WTC11 (cell line): Measurements from ENCODE around the gene GPNMB. TPM values are rescaled to one million over a fixed set of nuclear protein-coding genes. Genes with fewer than 3 reads are reported as not detected.
A peak's percentile ranks its signal among the peaks of the same experiment; 100 is the strongest.

Experiments used
- ATAC-seq: fragments of 200-7000 bp; cut with Tn5 transposase; 2 replicates; pipeline ENCODE4 v1.10.0; 2021; ENCODE audit warnings: mild to moderate bottlenecking, moderate library complexity
- CTCF ChIA-PET: fragments of 300-600 bp; sonication (Branson Sonifier 250); formaldehyde crosslinking; loops from one replicate; lab custom pipeline; 2021; ENCODE audit warnings: antibody characterized with exemption; lab: Charles Lee
- POLR2A ChIA-PET: fragments of 350-600 bp; sonication (Branson Sonifier 250); formaldehyde crosslinking; loops from one replicate; lab custom pipeline; 2021; ENCODE audit warnings: antibody characterized with exemption; lab: Charles Lee
- DNase-seq: peaks from one replicate; pipeline ENCODE4 v3.0.0; 2021; ENCODE audit warnings: low spot score
- H3K27ac Mint-ChIP-seq: 2 replicates; pipeline ENCODE4 v1.8.0; 2021; ENCODE audit warnings: mixed read lengths
- H3K27me3 Mint-ChIP-seq: 2 replicates; pipeline ENCODE4 v1.8.0; 2021; ENCODE audit warnings: low read depth, mild to moderate bottlenecking, moderate library complexity, mixed read lengths
- H3K36me3 Mint-ChIP-seq: 2 replicates; pipeline ENCODE4 v1.8.0; 2021; ENCODE audit warnings: mixed read lengths
- H3K4me1 Mint-ChIP-seq: 2 replicates; pipeline ENCODE4 v1.8.0; 2022; ENCODE audit warnings: mixed read lengths
- H3K4me3 Mint-ChIP-seq: 2 replicates; pipeline ENCODE4 v1.8.0; 2021; ENCODE audit warnings: mild to moderate bottlenecking, moderate library complexity, mixed read lengths
- H3K9me3 Mint-ChIP-seq: 2 replicates; pipeline ENCODE4 v1.8.0; 2021; ENCODE audit warnings: mixed read lengths
- E2F4 ChIP-seq: sonication (generic); formaldehyde crosslinking; IDR thresholded peaks from 2 replicates; pipeline ENCODE4 v1.8.1; 2022; ENCODE audit warnings: low read depth, mild to moderate bottlenecking, moderate library complexity, missing genetic modification reagents, borderline replicate concordance
- ELF4 ChIP-seq: sonication (generic); formaldehyde crosslinking; IDR thresholded peaks from 2 replicates; pipeline ENCODE4 v1.8.1; 2022; ENCODE audit warnings: low read depth, mild to moderate bottlenecking, moderate library complexity, missing genetic modification reagents
- EMX1 ChIP-seq: fragments of 250-450 bp; sonication (Bioruptor Pico); IDR thresholded peaks from 2 replicates; pipeline ENCODE4 v1.8.0; 2021; ENCODE audit warnings: mild to moderate bottlenecking
- ESRRA ChIP-seq: sonication (generic); formaldehyde crosslinking; IDR thresholded peaks from 2 replicates; pipeline ENCODE4 v1.8.1; 2022; ENCODE audit warnings: mild to moderate bottlenecking, missing genetic modification reagents, borderline replicate concordance
- FOXK1 ChIP-seq: sonication (generic); formaldehyde crosslinking; IDR thresholded peaks from 2 replicates; pipeline ENCODE4 v1.8.0; 2022; ENCODE audit warnings: mild to moderate bottlenecking, moderate library complexity, missing genetic modification reagents
- IRF1 ChIP-seq: sonication (generic); formaldehyde crosslinking; IDR thresholded peaks from 2 replicates; pipeline ENCODE4 v1.8.0; 2023; ENCODE audit warnings: missing genetic modification reagents
- MLX ChIP-seq: sonication (generic); formaldehyde crosslinking; IDR thresholded peaks from 2 replicates; pipeline ENCODE4 v1.8.1; 2023; ENCODE audit warnings: mild to moderate bottlenecking, missing genetic modification reagents, moderate library complexity
- MXD4 ChIP-seq: fragments of 250-450 bp; sonication (Bioruptor Pico); IDR thresholded peaks from 2 replicates; pipeline ENCODE4 v1.8.0; 2021; ENCODE audit warnings: mild to moderate bottlenecking, moderate library complexity, borderline replicate concordance
- NFATC4 ChIP-seq: fragments of 250-450 bp; sonication (Bioruptor Pico); IDR thresholded peaks from 2 replicates; pipeline ENCODE4 v1.9.0; 2021; ENCODE audit warnings: mild to moderate bottlenecking
- NR1H2 ChIP-seq: sonication (generic); formaldehyde crosslinking; IDR thresholded peaks from 2 replicates; pipeline ENCODE4 v1.9.0; 2021; ENCODE audit warnings: mild to moderate bottlenecking, moderate library complexity, missing genetic modification reagents
- NR2C2 ChIP-seq: sonication (generic); formaldehyde crosslinking; IDR thresholded peaks from 2 replicates; pipeline ENCODE4 v1.8.0; 2022; ENCODE audit warnings: mild to moderate bottlenecking, missing genetic modification reagents
- NR3C1 ChIP-seq: sonication (generic); formaldehyde crosslinking; conservative IDR thresholded peaks from 2 replicates; pipeline ENCODE4 v1.8.1; 2023; ENCODE audit warnings: low read depth, mild to moderate bottlenecking, missing genetic modification reagents
- PRRX2 ChIP-seq: fragments of 250-450 bp; sonication (Bioruptor Pico); IDR thresholded peaks from 2 replicates; pipeline ENCODE4 v1.8.0; 2021; ENCODE audit warnings: mild to moderate bottlenecking
- RELA ChIP-seq: sonication (generic); formaldehyde crosslinking; IDR thresholded peaks from 2 replicates; pipeline ENCODE4 v1.8.1; 2022; ENCODE audit warnings: missing genetic modification reagents, mild to moderate bottlenecking, borderline replicate concordance
- RORB ChIP-seq: fragments of 250-450 bp; sonication (Bioruptor Pico); IDR thresholded peaks from 2 replicates; pipeline ENCODE4 v1.9.0; 2021; ENCODE audit warnings: mild to moderate bottlenecking
- SMAD4 ChIP-seq: sonication (generic); formaldehyde crosslinking; IDR thresholded peaks from 2 replicates; pipeline ENCODE4 v1.8.0; 2022; ENCODE audit warnings: mild to moderate bottlenecking, missing genetic modification reagents
- SOX15 ChIP-seq: fragments of 250-450 bp; sonication (Bioruptor Pico); IDR thresholded peaks from 2 replicates; pipeline ENCODE4 v1.9.0; 2021; ENCODE audit warnings: mild to moderate bottlenecking
- SP1 ChIP-seq: sonication (generic); formaldehyde crosslinking; conservative IDR thresholded peaks from 2 replicates; pipeline ENCODE4 v1.8.1; 2022; ENCODE audit warnings: missing genetic modification reagents
- TP53 ChIP-seq: sonication (generic); formaldehyde crosslinking; IDR thresholded peaks from 2 replicates; pipeline ENCODE4 v1.8.1; 2023; ENCODE audit warnings: mild to moderate bottlenecking, missing genetic modification reagents
- ZSCAN18 ChIP-seq: fragments of 250-450 bp; sonication (Bioruptor Pico); IDR thresholded peaks from 2 replicates; pipeline ENCODE4 v2.1.2; 2022; ENCODE audit warnings: mild to moderate bottlenecking, moderate library complexity
- total RNA-seq: library from RNA; stranded (reverse); gene quantifications from 3 replicates; pipeline ENCODE4 v1.2.3, GENCODE V29; 2021
- TF ChIP-seq, protein P1 (sequence below): fragments of 200-600 bp; IDR thresholded peaks from 2 replicates; pipeline ENCODE4 v1.8.0; 2022; ENCODE audit warnings: antibody characterized with exemption
- TF ChIP-seq, protein P2 (sequence below): sonication (generic); formaldehyde crosslinking; conservative IDR thresholded peaks from 2 replicates; pipeline ENCODE4 v1.8.1; 2022; ENCODE audit warnings: mild to moderate bottlenecking, missing genetic modification reagents
- TF ChIP-seq, protein P3 (sequence below): sonication (generic); formaldehyde crosslinking; IDR thresholded peaks from 2 replicates; pipeline ENCODE4 v1.8.0; 2022; ENCODE audit warnings: mild to moderate bottlenecking, missing genetic modification reagents
- TF ChIP-seq, protein P4 (sequence below): fragments of 250-450 bp; sonication (Bioruptor Pico); IDR thresholded peaks from 2 replicates; pipeline ENCODE4 v1.9.0; 2021; ENCODE audit warnings: mild to moderate bottlenecking
- TF ChIP-seq, protein P5 (sequence below): sonication (generic); formaldehyde crosslinking; IDR thresholded peaks from 2 replicates; pipeline ENCODE4 v1.8.1; 2022; ENCODE audit warnings: mild to moderate bottlenecking, missing genetic modification reagents, moderate library complexity, borderline replicate concordance

Gene GPNMB
- total RNA-seq, 1 experiment from 2014 or later, result 1.1 TPM

GRCh38 chr7:23298885-23299769 is 52.6 kb downstream of the GPNMB start, which contains the start of gene MALSU1:
Gene MALSU1 (plus strand): TSS chr7:23299339. CDS start chr7:23299353, 14 bp downstream.
- ChIA-PET POLR2A (interaction anchor here (0.5 to 0.6 kb wide), 4 partner anchors 85 to 187 kb away, joined by 3 to 8 read pairs (median 4); no protein-coding TSS in a partner anchor), CTCF (interaction anchor here (2.1 kb wide), 1 partner anchor 26 kb away, joined by 20 read pairs; no protein-coding TSS in a partner anchor)
- peak within 1 kb of the TSS; percentile 91 for H3K4me3 Mint-ChIP-seq
- H3K27me3 Mint-ChIP-seq, result peaks cover 13% of the 10 kb centered on the region
- peaks cover 18% of the 10 kb centered on the region for H3K36me3 Mint-ChIP-seq
- H3K27ac Mint-ChIP-seq, result peak within 1 kb of the TSS; percentile 93
- no peaks in the 10 kb centered on the region for H3K9me3 Mint-ChIP-seq
- DNase-seq, result peak; percentile 95
- peaks cover 16% of the 10 kb centered on the region for H3K4me1 Mint-ChIP-seq
- ATAC-seq, result peak; percentile 98
- TF ChIP-seq SOX15 (CRISPR knock-in tag) (no peak), MXD4 (CRISPR knock-in tag) (no peak), ZSCAN18 (CRISPR knock-in tag) (no peak), ESRRA (CRISPR knock-in tag) (peak; percentile 72; the same call in 1 of the 2 replicates), SMAD4 (CRISPR knock-in tag) (no peak), ELF4 (CRISPR knock-in tag) (0 out of 2 replicates have a peak, but pooled peaks have one; percentile 62), RELA (no peak), NR3C1 (CRISPR knock-in tag) (no peak), E2F4 (CRISPR knock-in tag) (no peak), IRF1 (no peak), MLX (CRISPR knock-in tag) (no peak), RORB (no peak), PRRX2 (no peak), SP1 (CRISPR knock-in tag) (peak; percentile 97), TP53 (CRISPR knock-in tag) (no peak), NR1H2 (CRISPR knock-in tag) (no peak), NFATC4 (CRISPR knock-in tag) (no peak), NR2C2 (CRISPR knock-in tag) (peak; percentile 84), FOXK1 (CRISPR knock-in tag) (peak; percentile 65), EMX1 (CRISPR knock-in tag) (peak; percentile 64; the same call in 1 of the 2 replicates)
- TF ChIP-seq, protein P1, sequence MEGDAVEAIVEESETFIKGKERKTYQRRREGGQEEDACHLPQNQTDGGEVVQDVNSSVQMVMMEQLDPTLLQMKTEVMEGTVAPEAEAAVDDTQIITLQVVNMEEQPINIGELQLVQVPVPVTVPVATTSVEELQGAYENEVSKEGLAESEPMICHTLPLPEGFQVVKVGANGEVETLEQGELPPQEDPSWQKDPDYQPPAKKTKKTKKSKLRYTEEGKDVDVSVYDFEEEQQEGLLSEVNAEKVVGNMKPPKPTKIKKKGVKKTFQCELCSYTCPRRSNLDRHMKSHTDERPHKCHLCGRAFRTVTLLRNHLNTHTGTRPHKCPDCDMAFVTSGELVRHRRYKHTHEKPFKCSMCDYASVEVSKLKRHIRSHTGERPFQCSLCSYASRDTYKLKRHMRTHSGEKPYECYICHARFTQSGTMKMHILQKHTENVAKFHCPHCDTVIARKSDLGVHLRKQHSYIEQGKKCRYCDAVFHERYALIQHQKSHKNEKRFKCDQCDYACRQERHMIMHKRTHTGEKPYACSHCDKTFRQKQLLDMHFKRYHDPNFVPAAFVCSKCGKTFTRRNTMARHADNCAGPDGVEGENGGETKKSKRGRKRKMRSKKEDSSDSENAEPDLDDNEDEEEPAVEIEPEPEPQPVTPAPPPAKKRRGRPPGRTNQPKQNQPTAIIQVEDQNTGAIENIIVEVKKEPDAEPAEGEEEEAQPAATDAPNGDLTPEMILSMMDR, result no peak
- TF ChIP-seq, protein P2, sequence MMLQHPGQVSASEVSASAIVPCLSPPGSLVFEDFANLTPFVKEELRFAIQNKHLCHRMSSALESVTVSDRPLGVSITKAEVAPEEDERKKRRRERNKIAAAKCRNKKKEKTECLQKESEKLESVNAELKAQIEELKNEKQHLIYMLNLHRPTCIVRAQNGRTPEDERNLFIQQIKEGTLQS, result no peak
- TF ChIP-seq, protein P3, sequence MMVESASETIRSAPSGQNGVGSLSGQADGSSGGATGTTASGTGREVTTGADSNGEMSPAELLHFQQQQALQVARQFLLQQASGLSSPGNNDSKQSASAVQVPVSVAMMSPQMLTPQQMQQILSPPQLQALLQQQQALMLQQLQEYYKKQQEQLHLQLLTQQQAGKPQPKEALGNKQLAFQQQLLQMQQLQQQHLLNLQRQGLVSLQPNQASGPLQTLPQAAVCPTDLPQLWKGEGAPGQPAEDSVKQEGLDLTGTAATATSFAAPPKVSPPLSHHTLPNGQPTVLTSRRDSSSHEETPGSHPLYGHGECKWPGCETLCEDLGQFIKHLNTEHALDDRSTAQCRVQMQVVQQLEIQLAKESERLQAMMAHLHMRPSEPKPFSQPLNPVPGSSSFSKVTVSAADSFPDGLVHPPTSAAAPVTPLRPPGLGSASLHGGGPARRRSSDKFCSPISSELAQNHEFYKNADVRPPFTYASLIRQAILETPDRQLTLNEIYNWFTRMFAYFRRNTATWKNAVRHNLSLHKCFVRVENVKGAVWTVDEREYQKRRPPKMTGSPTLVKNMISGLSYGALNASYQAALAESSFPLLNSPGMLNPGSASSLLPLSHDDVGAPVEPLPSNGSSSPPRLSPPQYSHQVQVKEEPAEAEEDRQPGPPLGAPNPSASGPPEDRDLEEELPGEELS, result peak; percentile 87
- TF ChIP-seq, protein P4, sequence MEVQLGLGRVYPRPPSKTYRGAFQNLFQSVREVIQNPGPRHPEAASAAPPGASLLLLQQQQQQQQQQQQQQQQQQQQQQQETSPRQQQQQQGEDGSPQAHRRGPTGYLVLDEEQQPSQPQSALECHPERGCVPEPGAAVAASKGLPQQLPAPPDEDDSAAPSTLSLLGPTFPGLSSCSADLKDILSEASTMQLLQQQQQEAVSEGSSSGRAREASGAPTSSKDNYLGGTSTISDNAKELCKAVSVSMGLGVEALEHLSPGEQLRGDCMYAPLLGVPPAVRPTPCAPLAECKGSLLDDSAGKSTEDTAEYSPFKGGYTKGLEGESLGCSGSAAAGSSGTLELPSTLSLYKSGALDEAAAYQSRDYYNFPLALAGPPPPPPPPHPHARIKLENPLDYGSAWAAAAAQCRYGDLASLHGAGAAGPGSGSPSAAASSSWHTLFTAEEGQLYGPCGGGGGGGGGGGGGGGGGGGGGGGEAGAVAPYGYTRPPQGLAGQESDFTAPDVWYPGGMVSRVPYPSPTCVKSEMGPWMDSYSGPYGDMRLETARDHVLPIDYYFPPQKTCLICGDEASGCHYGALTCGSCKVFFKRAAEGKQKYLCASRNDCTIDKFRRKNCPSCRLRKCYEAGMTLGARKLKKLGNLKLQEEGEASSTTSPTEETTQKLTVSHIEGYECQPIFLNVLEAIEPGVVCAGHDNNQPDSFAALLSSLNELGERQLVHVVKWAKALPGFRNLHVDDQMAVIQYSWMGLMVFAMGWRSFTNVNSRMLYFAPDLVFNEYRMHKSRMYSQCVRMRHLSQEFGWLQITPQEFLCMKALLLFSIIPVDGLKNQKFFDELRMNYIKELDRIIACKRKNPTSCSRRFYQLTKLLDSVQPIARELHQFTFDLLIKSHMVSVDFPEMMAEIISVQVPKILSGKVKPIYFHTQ (CRISPR knock-in tag), result no peak
- TF ChIP-seq, protein P5, sequence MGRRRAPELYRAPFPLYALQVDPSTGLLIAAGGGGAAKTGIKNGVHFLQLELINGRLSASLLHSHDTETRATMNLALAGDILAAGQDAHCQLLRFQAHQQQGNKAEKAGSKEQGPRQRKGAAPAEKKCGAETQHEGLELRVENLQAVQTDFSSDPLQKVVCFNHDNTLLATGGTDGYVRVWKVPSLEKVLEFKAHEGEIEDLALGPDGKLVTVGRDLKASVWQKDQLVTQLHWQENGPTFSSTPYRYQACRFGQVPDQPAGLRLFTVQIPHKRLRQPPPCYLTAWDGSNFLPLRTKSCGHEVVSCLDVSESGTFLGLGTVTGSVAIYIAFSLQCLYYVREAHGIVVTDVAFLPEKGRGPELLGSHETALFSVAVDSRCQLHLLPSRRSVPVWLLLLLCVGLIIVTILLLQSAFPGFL (CRISPR knock-in tag), result 0 out of 2 replicates have a peak, but pooled peaks have one; percentile 37
